ENCODE results near the gene KCNK16.

Gene KCNK16

DNA sequence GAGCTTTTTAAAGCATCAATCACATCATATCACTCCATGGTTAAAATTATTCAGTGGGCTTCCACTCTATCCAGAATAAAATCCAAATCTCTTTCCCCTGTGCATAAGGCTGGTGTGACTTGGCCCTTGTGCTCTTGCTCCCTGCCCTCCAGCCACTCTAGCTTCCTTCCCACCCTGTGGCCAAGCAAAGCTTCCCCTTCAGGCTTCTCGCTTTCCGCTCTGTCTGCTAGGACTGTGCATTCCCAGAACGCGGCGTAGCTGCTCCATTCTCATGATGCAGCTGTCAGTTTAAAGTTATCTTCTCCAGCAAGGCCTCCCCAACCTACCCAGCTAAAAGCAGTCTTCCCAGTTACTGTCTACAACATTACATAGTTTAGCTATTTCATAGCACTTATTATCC, 19.4 kb upstream of the KCNK16 start:
- no peak for DNase-seq (ENCODE audit: low read depth)

DNA sequence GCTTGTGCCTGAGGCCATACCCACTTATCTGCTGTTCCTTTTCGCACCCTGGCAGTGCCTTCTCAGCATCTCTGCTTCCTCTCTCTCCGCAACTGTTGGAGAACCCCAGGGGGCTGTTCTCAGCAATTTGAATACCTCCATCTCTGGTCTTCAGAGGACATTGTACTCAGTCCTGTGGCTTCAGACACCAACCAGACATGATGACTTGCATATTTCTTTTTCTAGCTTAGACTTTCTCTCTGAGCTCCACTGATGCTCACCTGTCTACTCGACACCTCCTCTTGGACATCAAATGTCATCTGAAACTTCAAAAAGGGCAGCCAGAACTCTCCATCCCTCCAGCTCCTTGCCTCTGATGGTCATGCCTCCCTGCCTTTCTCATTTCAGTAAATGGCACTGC, 18.9 kb upstream of the KCNK16 start:
- no peak for DNase-seq (ENCODE audit: low read depth)

DNA sequence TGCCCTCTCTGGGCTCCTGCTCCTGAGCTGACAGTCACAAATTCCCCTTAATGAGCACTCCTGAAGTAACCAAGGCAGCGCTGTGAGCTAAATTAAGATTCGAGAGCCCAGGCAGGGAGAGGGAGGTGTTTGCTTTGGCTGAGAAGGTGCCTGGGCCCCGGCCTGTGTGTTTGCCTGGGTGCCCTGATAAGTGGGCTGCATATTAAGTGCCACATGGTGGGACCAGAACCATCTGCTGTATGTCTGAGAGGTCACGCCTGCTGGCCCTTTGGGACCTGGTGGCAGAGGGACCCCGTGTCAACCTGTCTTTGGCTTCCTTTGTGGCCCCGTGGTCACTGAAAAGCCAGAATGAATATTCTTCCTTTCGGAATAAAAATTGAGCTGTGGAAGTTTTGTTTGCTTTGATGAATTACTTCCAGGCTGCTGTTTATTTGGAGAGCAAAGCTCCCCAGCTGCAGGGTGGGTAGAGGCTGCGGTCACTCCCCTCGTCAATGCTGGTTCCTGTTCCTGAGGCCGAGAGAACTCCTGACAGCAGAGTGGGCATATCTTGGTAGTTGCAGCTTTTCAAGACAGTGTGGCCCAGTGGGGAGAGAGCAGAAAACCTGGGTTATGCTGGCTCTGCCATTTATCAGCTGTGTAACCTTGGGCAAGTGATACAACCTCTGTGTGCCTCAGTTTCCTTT, 17.5 kb upstream of the KCNK16 start:
- no peak for DNase-seq (ENCODE audit: low read depth)

DNA sequence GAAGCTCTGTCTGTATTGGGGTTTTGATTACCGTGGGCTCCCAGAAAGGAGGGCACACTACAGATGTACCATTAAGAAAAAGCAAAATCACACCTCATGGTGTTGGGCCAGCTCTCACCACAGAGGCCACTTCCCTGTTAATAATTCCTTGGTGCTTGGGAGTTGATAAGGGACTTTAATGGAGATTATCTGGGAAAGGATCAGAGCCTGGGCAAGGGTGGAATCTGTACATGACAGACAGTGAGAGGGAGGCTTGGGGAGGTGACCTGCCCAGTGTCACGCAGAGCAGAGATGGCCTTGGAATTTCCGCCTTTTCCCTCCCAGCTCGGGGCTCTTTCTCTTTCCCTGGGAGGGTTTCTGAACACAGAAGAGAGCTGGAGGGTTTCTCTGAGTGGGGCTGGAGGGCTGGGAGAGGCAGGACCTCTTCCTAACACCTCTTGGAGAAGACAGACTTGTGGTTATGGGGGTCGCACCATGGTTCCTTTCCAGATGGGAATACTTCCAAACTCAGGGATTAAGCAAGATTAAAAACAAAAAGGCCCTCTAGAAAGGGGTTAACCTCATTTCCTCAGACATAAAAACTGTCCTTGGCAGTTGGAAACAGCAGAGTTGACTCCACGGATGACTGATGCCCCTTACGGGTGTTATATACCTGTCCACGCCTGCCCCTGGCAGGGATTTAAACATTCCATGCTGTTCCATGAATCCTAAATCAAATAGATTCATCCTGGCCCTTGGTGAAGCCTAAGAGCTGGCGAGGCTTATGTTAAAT, 16.8 kb upstream of the KCNK16 start:
- no peak for DNase-seq (ENCODE audit: low read depth)

DNA sequence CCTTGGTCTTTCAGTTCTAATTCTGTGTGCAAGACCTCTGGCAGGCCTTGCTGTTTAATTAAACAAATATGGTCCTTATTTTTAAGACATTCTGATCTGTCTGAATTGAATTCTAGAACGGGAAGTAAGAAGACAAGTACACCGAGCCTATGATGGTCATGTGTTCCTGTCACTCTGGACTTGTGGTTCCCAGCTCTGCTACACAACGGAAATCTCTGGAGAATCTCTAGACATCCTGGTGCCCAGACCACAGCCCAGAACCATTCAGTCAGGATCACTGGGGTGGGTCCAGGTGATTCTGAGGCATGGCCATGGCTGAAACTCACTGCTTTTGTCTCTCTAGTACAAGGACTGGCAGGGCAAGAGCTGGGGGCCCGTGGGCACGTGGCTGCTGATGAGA, 15.9 kb upstream of the KCNK16 start:
- no peak for DNase-seq (ENCODE audit: low read depth)

DNA sequence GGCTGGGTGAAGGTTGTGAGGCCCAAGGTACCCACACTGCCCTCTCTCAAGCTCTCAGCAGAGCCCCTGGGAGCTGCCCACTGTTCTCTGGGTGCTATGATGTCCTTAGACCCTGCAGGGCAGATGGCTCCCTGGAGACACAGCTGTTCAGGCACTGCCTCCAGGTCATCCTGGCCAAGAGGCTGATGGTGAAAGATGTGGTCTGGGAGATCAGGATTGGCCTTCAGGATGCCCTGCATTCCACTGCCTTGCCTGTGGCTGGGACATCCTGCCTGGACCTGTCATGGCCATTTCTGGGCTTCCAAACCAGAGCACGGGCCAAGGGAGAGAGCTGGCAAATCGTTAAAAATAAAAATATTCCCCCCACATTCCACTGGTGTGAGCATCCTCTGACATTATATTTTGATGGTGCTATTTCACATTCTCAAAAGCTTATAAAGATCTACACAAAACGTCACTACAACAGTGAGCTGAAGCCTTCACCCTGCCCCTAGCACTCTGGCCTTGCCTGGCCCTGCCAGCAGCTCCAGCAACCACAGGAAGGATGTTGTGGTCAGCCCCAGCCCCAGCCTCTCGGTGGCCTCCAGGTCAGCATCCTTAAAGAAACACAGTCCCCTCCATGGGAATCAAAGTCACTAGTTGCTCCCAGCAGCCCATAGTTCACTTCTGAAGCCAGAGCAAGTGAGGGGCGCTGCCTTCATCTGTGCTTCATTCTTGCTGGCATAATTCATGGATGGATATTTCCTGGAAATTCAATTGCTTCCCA, 13.5 kb upstream of the KCNK16 start:
- DNase-seq (ENCODE audit: low read depth): no peak

DNA sequence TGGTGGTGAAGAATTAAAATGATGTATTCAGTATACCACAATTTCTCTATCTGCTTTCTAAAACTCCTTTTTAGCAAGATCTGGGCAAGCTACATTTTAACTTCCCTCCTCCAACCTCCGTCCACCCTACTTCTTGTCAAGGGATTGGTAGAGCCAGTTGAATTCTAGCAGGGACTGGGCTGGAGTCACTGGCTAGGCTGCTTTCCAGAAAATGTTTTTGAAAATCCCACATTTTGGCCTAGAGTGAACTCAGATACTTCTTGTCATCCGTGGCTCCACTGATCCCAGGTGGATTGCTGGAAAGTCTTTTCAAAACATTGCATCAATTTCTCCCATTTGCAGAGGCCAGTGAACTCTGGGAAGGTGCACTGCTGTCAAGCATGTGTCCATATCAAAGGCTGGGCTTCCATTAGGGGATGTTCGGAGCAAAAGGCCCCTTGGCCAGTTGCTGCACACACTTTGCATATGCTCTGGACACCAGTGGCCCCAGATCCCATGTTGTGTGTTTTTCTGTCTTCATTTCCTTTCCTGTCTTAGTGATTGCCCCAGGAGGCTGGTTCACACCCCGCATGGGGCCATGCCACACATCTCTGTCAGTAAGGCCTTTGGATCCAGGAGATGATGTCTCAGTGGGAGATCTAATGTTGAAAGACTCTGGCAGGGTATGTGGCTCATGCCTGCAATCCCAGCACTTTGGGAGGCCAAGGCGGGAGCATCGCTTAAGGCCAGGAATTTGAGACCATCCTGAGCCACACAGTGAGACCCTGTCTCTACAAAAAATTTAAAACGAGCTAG, 11.3 kb upstream of the KCNK16 start:
- DNase-seq (ENCODE audit: low read depth): no peak

DNA sequence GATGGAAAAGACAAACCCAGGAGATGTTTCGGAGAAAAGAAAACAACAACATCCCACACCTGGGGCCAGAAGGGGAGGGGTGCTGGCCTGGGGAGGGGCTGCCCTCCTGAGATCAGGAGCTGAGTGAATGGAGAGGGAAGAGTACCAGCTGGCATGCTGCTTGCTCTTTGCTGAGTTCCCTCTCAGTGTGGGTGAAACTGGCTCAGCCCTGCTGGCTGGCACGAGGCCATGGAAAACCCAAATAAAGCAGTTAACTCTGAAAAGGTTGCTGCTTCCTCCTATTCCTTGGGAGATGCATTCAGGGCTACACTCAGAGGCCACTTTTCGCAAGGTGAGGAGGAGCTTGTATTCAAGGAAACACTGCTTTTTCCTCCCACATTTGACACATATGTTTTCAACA, 8.0 kb upstream of the KCNK16 start:
- no peak for DNase-seq (ENCODE audit: low read depth)

DNA sequence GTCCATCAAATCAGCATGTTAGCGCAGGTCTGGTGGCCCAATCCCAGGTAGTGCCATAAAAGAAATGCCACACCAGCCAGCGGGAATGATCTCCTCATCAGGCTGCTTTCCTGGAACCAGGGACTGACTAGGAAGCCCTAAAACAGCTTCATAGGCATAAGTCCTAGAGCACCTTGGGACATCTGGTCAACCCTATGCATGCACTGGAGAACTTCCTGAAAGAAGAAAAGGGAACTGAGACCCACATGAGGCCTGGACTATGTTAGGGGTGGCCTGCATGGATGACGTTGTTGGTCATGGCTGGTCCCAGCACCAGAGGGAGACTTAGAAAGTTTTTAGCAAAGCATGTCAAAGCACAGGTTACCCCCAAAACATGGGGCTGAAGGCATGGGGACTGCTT, 7.6 kb upstream of the KCNK16 start:
- no peak for DNase-seq (ENCODE audit: low read depth)

DNA sequence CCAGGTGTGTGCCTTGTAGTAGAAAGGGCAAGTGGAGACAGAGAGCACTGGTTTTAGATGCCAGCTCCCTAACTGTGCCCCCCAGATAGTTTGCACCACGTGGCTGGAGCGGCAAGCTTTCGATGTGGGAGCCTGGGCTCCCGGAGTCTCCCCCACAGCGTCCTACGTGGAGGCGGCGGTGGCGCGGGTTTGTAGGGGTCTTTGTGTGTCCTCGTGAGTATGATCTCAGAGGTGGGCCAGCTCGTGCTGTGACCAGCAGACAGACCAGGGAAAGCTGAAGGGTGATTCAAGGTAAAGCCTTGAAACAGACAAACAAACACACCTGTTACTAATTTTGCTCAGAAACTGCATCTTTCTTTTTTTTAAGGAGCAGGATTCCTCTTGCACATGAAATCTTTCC, 5.6 kb upstream of the KCNK16 start:
- DNase-seq (ENCODE audit: low read depth): no peak

DNA sequence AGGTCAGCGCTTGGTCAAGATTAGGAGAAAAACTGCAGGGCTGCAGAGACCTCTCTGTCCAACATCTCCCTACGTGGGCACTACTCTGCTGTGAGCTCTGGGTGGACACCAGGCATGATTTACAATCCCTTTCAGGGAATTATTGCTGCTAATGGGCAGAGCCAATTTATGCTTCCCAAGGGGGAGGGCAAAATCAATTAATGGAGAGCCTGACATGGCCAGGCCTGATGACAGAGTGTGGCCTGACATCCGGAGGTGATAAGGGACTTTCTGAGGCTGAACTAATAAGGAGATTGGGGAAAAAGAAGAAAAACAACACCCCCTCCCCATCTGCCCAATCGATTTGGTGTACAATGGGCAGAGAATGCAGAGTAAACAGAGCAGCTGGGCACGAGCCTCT, 5.0 kb upstream of the KCNK16 start:
- DNase-seq (ENCODE audit: low read depth): no peak

DNA sequence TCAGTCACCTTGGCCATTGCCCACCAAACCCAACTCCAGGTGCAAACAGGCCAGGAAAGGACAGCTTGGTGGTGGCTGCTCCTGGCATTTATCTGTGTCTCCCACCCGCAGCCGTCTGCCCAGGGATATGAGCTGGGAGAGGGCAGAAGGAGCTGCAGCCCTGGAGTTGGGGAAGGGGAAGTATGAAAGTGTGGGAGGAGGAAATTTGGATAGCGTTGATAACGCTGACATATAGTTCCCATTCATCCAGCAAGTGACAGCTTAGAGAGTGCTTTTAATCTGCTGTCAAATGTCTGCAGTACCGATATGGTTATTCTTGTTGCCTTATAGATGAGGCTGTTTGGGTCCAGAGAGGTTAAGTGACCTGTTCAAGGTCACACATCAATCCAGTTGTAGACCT, 741 bp downstream of the KCNK16 start:
- DNase-seq (ENCODE audit: low read depth): no peak

DNA sequence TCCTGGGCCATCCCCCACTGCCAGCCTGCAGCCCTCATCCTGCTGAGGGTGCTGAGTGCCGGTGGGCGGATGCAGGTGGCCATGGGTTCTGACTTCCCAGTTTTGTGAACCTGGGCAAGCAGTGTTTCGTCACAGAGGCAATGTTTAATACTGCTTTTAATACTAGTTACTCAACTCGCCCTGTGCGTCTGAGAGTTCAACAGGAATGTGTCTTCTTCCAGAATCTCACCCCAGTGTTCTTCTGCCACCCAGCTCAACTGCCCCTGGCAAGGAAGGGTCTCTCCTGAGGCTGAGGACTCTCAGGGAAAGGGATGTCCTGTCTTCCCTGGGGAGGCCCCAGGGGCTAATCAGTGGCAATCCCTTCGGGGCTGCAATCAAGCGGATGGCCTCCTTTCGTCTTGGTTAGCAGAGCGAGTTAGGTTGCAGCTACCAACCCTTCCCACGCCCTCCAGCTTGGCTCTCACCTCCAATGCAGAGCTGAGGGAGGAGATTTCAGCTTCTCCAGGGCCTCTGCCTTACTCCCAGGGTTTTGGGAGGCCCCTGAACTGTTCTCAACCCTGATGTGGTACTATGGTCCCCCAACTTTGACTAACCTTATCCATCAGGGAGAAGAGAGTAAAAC, 2.0 kb downstream of the KCNK16 start:
- DNase-seq (ENCODE audit: low read depth): no peak

DNA sequence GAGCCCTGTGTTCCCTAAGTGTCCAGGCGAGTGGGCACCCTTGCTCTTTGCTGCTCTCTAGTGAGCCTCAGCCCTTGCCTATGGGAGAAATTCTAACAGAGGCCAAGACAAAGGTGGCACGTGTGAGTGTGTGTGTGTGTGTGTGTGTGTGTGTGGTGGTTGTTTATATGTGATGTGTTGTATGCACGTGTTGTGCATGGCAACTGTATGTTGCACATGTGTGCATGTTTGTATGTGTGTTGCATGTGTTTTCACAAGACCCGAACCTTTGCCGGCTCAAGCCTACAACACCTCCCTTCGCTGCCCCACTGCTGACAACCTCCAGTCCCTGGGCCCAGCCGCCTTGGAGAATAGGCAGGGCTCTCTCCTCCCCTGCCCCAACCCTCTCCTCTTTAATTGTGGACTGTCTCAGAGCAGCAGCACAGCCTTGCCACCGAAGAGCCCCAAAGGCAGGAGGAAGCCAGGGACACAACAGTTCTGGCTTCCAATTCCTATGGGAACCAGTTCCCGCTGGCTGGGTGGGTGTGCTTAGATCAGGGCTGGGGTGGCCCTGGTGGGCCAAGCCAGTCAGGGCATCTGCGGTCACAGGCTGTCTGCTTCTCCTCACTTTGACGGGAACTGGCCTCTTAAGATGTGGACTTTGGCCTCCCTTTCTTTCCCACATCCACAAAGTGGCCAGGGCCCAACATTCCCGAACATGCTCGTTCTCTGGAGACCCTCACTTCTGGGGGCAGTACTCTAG, 2.7 kb downstream of the KCNK16 start:
- DNase-seq (ENCODE audit: low read depth): no peak

DNA sequence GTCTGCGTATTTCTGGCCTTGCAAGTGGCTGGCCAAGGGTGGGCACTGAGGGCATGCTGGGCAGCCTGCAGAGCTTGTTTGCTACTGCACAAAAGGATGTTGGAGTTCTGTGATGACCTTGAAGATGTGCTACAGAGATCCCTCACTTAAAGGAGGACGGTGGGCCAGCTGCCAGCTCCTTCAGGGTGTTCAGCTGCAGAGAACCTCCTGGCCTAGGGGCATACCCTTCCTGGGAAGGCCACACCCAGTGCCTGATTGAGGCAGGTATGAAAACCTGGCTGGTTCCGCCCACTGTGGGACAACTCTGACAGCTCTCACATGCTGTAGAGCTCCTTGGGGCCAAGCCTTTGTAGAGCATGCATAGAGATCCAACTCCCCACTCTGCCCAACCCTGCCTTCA, 5.2 kb downstream of the KCNK16 start:
- no peak for DNase-seq (ENCODE audit: low read depth)

DNA sequence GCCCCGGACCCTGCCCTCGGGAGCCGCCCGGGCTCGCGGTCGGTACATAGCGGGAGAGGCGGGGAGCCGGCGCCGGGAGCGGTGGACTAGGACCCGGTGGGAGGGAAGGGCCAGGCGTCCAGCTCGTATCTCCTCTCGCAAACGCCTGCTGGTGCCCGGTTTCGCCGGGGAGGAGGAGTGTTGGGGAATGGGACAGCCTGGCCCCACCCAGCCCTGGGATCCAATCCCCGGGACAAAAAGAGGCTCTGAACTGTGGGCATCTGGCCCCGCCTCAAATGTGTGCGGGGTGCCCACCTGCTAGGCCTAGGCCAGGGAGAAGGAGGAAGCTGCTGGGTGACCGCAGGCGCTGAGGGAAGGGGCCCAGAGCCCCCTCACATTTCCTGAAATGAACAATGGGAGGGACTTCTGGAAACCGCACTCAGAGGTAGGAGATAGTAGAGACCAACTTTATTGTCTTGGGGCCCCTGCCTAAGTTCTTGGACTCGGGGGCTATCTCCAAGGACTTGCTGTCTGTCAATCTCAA, 8.2 kb downstream of the KCNK16 start, which contains the start of gene KCNK17:
Gene KCNK17 (minus strand): TSS at position 147 of the 523 bp plus-strand sequence. CDS start 99 bp downstream, at position 48.
- no peak for DNase-seq (ENCODE audit: low read depth)

DNA sequence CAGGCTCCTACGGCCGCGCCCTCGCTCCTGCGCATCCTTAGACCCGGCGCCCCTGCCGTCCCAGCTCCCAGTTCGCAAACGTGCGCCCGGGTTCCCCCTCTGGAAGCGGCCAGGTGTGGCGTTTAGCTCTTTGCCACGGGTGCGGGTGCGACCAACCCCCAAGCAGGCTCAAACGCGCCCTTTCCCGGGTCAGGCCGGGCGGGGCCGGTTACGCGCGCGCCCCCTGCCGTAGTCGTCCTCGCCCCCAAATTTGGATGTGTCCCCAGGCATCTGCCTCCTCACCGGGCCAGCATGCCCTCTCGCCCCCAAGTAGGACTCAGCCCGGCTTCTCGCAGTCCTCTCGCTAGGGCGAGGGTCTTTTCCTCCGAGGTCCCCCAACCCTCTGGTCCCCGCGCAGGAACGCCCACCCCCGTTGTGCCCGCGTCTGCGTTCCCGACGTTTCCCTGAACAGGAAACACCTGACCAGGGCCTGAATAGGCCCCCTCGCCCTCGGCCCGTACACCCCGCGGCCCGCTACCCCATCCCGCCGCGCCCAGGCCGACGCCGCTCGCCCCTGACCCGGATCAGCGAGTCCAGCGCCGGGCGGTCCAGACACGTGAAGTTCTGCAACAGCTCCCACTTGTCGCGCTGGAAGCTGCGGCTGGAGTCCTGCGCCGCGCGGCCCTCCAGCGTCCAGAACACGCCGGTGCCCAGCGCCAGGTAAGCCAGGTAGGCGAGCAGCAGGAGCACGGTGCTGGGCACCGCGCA, 8.8 kb downstream of the KCNK16 start:
- no peak for DNase-seq (ENCODE audit: low read depth)

DNA sequence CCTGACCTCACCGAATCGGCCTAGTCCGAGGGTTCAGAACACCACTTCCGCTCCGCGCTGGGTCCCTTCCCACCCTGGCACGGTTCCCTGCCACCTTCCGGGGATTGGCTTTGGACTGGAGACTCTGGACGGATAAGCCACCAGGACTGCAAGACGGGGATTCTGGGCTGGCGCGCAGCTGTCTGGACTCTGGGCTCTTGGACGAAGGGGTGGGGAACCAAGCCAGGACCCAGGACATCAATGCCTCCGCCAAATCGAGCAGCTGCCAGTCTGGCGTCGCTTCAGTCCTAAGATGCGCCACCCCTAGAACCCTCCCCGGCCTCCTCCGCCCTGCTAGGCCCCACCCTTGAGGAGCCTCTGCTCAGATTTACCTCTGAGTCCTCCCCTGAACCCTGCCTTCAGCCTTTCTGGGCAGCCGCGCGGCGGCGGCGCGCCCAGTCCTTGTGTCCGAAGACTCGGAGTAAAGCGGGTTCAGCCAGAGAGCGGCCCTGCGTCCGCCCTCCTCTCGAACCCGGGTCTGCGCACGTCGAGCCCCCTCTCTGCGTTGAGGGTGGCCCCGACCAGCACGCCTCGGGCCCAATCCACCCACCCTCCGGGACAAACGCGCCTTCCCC, 9.5 kb downstream of the KCNK16 start:
- no peak for DNase-seq (ENCODE audit: low read depth)

DNA sequence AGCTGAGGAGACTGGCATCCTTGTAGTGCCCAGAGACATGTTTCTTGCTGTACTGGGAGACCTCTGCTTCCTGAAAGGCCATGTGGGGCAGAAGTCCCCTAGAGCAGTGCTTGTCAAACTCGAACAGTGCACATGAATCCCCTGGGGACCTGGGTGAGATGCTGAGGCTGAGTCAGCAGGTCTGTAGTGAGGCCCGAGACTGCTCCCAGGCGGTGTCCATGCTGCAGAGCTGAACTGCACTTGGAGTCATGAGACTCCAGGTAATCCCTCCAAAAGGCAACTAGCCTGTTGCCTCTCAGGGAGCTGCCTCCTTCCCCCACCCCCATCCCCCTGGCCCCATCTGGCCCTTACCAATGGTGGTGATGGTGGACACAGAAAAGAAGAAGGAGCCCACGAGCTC, 12.0 kb downstream of the KCNK16 start:
- no peak for DNase-seq (ENCODE audit: low read depth)
